ENCODE data around the gene PRKCH. TPM values are rescaled to one million over a fixed set of nuclear protein-coding genes. Genes with fewer than 3 reads are reported as not detected.
A peak's percentile ranks its signal among the peaks of the same experiment; 100 is the strongest.

Gene PRKCH
- total RNA-seq, 3 donors from 2014 or later: 12.3 to 15.4 (median 14.8) TPM

- intact Hi-C loops (cut with DNase I, micrococcal nuclease): no loop called here
- H3K4me1 ChIP-seq (ENCODE audit: low read depth): no peaks in the 10 kb centered on the region
- no peak for DNase-seq
- H3K9me3 ChIP-seq: no peaks in the 10 kb centered on the region
- H3K36me3 ChIP-seq (ENCODE audit: low read depth): no peaks in the 10 kb centered on the region
- no peak for ATAC-seq
- TF ChIP-seq, protein P1, sequence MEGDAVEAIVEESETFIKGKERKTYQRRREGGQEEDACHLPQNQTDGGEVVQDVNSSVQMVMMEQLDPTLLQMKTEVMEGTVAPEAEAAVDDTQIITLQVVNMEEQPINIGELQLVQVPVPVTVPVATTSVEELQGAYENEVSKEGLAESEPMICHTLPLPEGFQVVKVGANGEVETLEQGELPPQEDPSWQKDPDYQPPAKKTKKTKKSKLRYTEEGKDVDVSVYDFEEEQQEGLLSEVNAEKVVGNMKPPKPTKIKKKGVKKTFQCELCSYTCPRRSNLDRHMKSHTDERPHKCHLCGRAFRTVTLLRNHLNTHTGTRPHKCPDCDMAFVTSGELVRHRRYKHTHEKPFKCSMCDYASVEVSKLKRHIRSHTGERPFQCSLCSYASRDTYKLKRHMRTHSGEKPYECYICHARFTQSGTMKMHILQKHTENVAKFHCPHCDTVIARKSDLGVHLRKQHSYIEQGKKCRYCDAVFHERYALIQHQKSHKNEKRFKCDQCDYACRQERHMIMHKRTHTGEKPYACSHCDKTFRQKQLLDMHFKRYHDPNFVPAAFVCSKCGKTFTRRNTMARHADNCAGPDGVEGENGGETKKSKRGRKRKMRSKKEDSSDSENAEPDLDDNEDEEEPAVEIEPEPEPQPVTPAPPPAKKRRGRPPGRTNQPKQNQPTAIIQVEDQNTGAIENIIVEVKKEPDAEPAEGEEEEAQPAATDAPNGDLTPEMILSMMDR (IDR thresholded peaks at IDR 0.05): no peak
- H3K4me3 ChIP-seq: no peak overlapping the region
These were observed 21.6 kb downstream of the PRKCH start for GRCh38 chr14:61342932-61343331.

DNA sequence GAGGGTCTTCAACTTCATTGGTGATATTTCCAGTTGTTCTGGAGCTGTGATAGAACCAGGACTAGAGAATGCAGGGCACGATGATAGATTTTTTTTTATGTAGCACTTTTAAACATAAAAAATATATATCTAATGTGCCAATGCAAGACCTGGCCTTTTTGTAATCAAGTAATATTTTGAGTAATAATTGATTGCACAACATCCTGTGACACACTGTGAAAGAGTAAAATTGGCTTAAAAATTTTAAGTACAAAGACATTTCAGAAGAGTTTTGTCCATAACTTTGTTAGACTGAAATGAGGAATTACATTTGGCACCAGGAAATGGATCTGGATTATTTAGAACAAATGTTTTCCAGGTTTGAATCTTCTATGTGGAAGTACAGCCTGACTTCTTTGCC, 22.1 kb downstream of the PRKCH start:
- Histone ChIP-seq H3K4me1 (ENCODE audit: low read depth) (no peaks in the 10 kb centered on the region), H3K4me3 (no peak overlapping the region), H3K9me3 (no peaks in the 10 kb centered on the region), H3K36me3 (ENCODE audit: low read depth) (no peaks in the 10 kb centered on the region)
- intact Hi-C loops (cut with DNase I, micrococcal nuclease): no loop called here
- TF ChIP-seq, protein P1 (IDR thresholded peaks at IDR 0.05): no peak
- ATAC-seq (no peak), DNase-seq (no peak)

GRCh38 chr14:61343991-61344405, 22.6 kb downstream of the PRKCH start:
- no peak for ATAC-seq
- H3K9me3 ChIP-seq: no peaks in the 10 kb centered on the region
- no peak for DNase-seq
- no peak overlapping the region for H3K4me3 ChIP-seq
- intact Hi-C loops (cut with DNase I, micrococcal nuclease): no loop called here
- no peaks in the 10 kb centered on the region for H3K4me1 ChIP-seq (ENCODE audit: low read depth)
- TF ChIP-seq, protein P1 (IDR thresholded peaks at IDR 0.05): no peak
- H3K36me3 ChIP-seq (ENCODE audit: low read depth): no peaks in the 10 kb centered on the region

- TF ChIP-seq, protein P1 (IDR thresholded peaks at IDR 0.05): no peak
- Histone ChIP-seq H3K36me3 (ENCODE audit: low read depth) (no peaks in the 10 kb centered on the region), H3K9me3 (no peaks in the 10 kb centered on the region), H3K4me3 (no peak overlapping the region), H3K4me1 (ENCODE audit: low read depth) (no peaks in the 10 kb centered on the region)
- DNase-seq (no peak), ATAC-seq (peak; percentile 16)
- intact Hi-C loops (cut with DNase I, micrococcal nuclease): no loop called here
These were observed 23.2 kb downstream of the PRKCH start for GRCh38 chr14:61344437-61345150.

GRCh38 chr14:61345151-61345482, 23.7 kb downstream of the PRKCH start:
- TF ChIP-seq, protein P1 (IDR thresholded peaks at IDR 0.05): no peak
- H3K36me3 ChIP-seq (ENCODE audit: low read depth): no peaks in the 10 kb centered on the region
- intact Hi-C loops (cut with DNase I, micrococcal nuclease): no loop called here
- ATAC-seq (no peak), DNase-seq (no peak)
- no peak overlapping the region for H3K4me3 ChIP-seq
- H3K4me1 ChIP-seq (ENCODE audit: low read depth): no peaks in the 10 kb centered on the region
- no peaks in the 10 kb centered on the region for H3K9me3 ChIP-seq

GRCh38 chr14:61346221-61346620, 24.8 kb downstream of the PRKCH start:
- ATAC-seq (no peak), DNase-seq (no peak)
- intact Hi-C loops (cut with DNase I, micrococcal nuclease): no loop called here
- Histone ChIP-seq H3K4me3 (no peak overlapping the region), H3K36me3 (ENCODE audit: low read depth) (no peaks in the 10 kb centered on the region), H3K4me1 (ENCODE audit: low read depth) (no peaks in the 10 kb centered on the region), H3K9me3 (no peaks in the 10 kb centered on the region)
- TF ChIP-seq, protein P1 (IDR thresholded peaks at IDR 0.05): no peak
